ENCODE measurements around the gene COQ9.
"Not testable (repeated sequence)": the region's sequence is repeated elsewhere in the genome, so short reads cannot be mapped to it uniquely, and the experiment has no call there.

The COQ9 gene

GRCh38 chr16:57485916-57486857, 38.9 kb downstream of the COQ9 start, which contains the start of gene DOK4:
DOK4 (minus strand) TSS chr16:57486493; CDS start chr16:57479507, 6,986 bp downstream.
- peak; percentile 74 for DNase-seq

GRCh38 chr16:57486858-57487834, 39.9 kb downstream of the COQ9 start:
- DNase-seq: no peak

- no peak for DNase-seq
These were observed 42.0 kb downstream of the COQ9 start for GRCh38 chr16:57489229-57489628.

- no peak for DNase-seq
These were observed 46.5 kb downstream of the COQ9 start for GRCh38 chr16:57493767-57494166.

GRCh38 chr16:57497121-57497520, 49.8 kb downstream of the COQ9 start:
- no peak for DNase-seq

- no peak for DNase-seq
These were observed 50.8 kb downstream of the COQ9 start for GRCh38 chr16:57498031-57498430.

GRCh38 chr16:57499941-57500340, 52.7 kb downstream of the COQ9 start:
- DNase-seq: not testable (repeated sequence)

- no peak for DNase-seq
These were observed 53.4 kb downstream of the COQ9 start for GRCh38 chr16:57500578-57501111.

- no peak for DNase-seq
These were observed 54.2 kb downstream of the COQ9 start for GRCh38 chr16:57501492-57501891.

GRCh38 chr16:57502048-57502775, 54.9 kb downstream of the COQ9 start:
- no peak for DNase-seq

GRCh38 chr16:57503366-57503765, 56.1 kb downstream of the COQ9 start:
- no peak for DNase-seq

- no peak for DNase-seq
These were observed 56.7 kb downstream of the COQ9 start for GRCh38 chr16:57504001-57504400.

GRCh38 chr16:57504491-57504890, 57.2 kb downstream of the COQ9 start:
- no peak for DNase-seq

GRCh38 chr16:57505169-57505568, 57.9 kb downstream of the COQ9 start:
- no peak for DNase-seq

GRCh38 chr16:57507136-57508034, 60.1 kb downstream of the COQ9 start:
- DNase-seq: no peak

GRCh38 chr16:57508035-57508425, 60.8 kb downstream of the COQ9 start:
- no peak for DNase-seq

GRCh38 chr16:57509231-57509923, 62.1 kb downstream of the COQ9 start:
- DNase-seq: no peak

- DNase-seq: no peak
These were observed 63.0 kb downstream of the COQ9 start for GRCh38 chr16:57510016-57510871.
